OCI-LY7 (cell line): ENCODE data around the gene MON1A. TPM values are rescaled to one million over a fixed set of nuclear protein-coding genes. Genes with fewer than 3 reads are reported as not detected.

Experiments used
- BruUV-seq: library from RNA; stranded (reverse); fragments of 400-500 nt; replicated peaks from 2 replicates; lab custom pipeline; 2021; lab: Mats Ljungman, UMichigan
- CTCF ChIA-PET: fragments of 300-600 bp; sonication (Branson Sonifier 250); formaldehyde crosslinking; loops from one replicate; lab custom pipeline; 2022; ENCODE audit warnings: antibody characterized with exemption; ENCODE audit not compliant: unreplicated experiment; lab: Charles Lee
- POLR2A ChIA-PET: fragments of 300-600 bp; sonication (Branson Sonifier 250); formaldehyde crosslinking; loops from one replicate; lab custom pipeline; 2022; ENCODE audit warnings: antibody characterized with exemption; lab: Charles Lee
- DNase-seq: peaks from one replicate; pipeline ENCODE4 v3.0.0-alpha.2; 2015; ENCODE audit warnings: low spot score
- H2AFZ ChIP-seq: fragments of 200-600 bp; sonication (generic), shearing (Covaris generic); 2 replicates; pipeline ENCODE4 v1.6.1; 2014; ENCODE audit warnings: mild to moderate bottlenecking, antibody characterized with exemption, low read length, moderate library complexity
- H3K27ac ChIP-seq: fragments of 200-600 bp; sonication (generic); 2 replicates; pipeline ENCODE4 v1.5.1; 2014; ENCODE audit warnings: mixed run types, low read depth, mild to moderate bottlenecking, moderate library complexity, low read length, inconsistent platforms; ENCODE audit not compliant: poor library complexity, severe bottlenecking
- H3K36me3 ChIP-seq: fragments of 200-600 bp; sonication (generic); 2 replicates; pipeline ENCODE4 v1.6.1; 2014; ENCODE audit warnings: mild to moderate bottlenecking, antibody characterized with exemption, low read length, moderate library complexity, mixed read lengths; ENCODE audit not compliant: insufficient read depth
- H3K4me1 ChIP-seq: fragments of 200-600 bp; sonication (generic); 2 replicates; pipeline ENCODE4 v1.5.1; 2014; ENCODE audit warnings: mild to moderate bottlenecking, low read length; ENCODE audit not compliant: insufficient read depth, poor library complexity, severe bottlenecking
- H3K4me2 ChIP-seq: fragments of 200-600 bp; sonication (generic); 2 replicates; pipeline ENCODE4 v1.6.1; 2014; ENCODE audit warnings: mild to moderate bottlenecking, low read length
- H3K4me3 ChIP-seq: fragments of 200-600 bp; sonication (generic); 2 replicates; pipeline ENCODE4 v1.5.1; 2014; ENCODE audit warnings: mild to moderate bottlenecking, low read depth, low read length; ENCODE audit not compliant: poor library complexity, severe bottlenecking
- H3K79me2 ChIP-seq: fragments of 200-600 bp; sonication (generic); 2 replicates; pipeline ENCODE4 v1.6.1; 2016; ENCODE audit warnings: low read depth, mild to moderate bottlenecking, low read length, moderate library complexity, mixed read lengths; ENCODE audit not compliant: insufficient read depth
- H3K9me2 ChIP-seq: fragments of 200-600 bp; sonication (generic); 2 replicates; pipeline ENCODE4 v1.6.1; 2016; ENCODE audit warnings: mild to moderate bottlenecking, low read length, mixed read lengths; ENCODE audit not compliant: insufficient read depth
- H3K9me3 ChIP-seq: fragments of 200-600 bp; sonication (generic); 2 replicates; pipeline ENCODE4 v1.6.1; 2014; ENCODE audit warnings: mild to moderate bottlenecking, mixed run types, low read length, mixed read lengths
- H4K20me1 ChIP-seq: fragments of 200-600 bp; sonication (generic); 2 replicates; pipeline ENCODE4 v1.6.1; 2014; ENCODE audit warnings: mild to moderate bottlenecking, antibody characterized with exemption, low read length, moderate library complexity, mixed read lengths; ENCODE audit not compliant: insufficient read depth
- CTCF ChIP-seq: fragments of 200-600 bp; sonication (generic); conservative IDR thresholded peaks from 2 replicates; pipeline ENCODE4 v1.5.1; 2014; ENCODE audit warnings: mild to moderate bottlenecking, antibody characterized with exemption, low read length, moderate library complexity, mixed read lengths
- EZH2phosphoT487 ChIP-seq: fragments of 200-600 bp; sonication (generic); IDR thresholded peaks from 2 replicates; pipeline ENCODE4 v1.6.1; 2018; ENCODE audit warnings: low read depth, borderline replicate concordance, mild to moderate bottlenecking, mixed run types, antibody characterized with exemption, low read length, moderate library complexity, mixed read lengths
- intact Hi-C: fragments of 100-400 bp; cut with micrococcal nuclease; formaldehyde crosslinking; loops from one replicate; pipeline ENCODE4 v1.10.0; 2022; ENCODE audit not compliant: unreplicated experiment
- total RNA-seq, 2 experiments: library from RNA; depleted of rRNA in 1 of 2; stranded (reverse); fragments of >200 nt in 1 of 2; shearing (Covaris generic) in 1 of 2; gene quantifications; 2 replicates each; pipeline ENCODE4 v1.2.3, GENCODE V29; 2014 to 2022

Gene MON1A
- total RNA-seq, 2 experiments from 2014 or later = 7.3 to 10.4 TPM

DNA sequence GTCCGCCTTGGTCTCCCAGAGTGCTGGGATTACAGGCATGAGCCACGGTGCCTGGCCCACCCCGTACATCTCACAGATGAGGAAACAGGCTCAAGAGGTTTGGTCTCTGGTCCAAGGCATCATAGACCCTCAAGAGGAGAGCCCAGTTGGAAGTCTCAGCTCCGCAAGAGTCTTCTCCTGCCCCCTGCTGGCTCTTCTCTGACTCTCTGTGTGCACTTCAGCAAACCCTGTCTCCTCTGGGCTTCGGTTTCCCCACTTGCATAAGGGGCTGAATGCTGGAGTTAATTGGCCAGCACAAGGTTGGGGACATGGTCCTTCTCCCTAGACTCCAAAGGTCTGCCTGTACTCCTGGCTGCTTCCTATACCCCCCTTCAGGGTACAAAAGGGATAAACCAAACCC, 29.8 kb downstream of the MON1A start:
- TF ChIP-seq EZH2phosphoT487 (no peak), CTCF (peak; percentile 79)
- DNase-seq = peak; percentile 70
- intact Hi-C loops = loop anchor here (5.0 kb wide), 1 partner anchor 43 kb away; the partner anchor contains the start of gene TRAIP
- Histone ChIP-seq H3K4me1 (peaks cover 18% of the 10 kb centered on the region), H3K9me3 (no peaks in the 10 kb centered on the region), H3K9me2 (no peaks in the 10 kb centered on the region), H3K27ac (no peak overlapping the region), H3K79me2 (no peaks in the 10 kb centered on the region), H3K36me3 (no peaks in the 10 kb centered on the region), H4K20me1 (no peaks in the 10 kb centered on the region), H2AFZ (no peak overlapping the region), H3K4me3 (no peak overlapping the region), H3K4me2 (peak overlapping the region; percentile 40; the same call in 1 of the 2 replicates)
- ChIA-PET CTCF (interaction anchor here (0.6 kb wide), 1 partner anchor 91 kb away, joined by 7 read pairs; no protein-coding TSS in a partner anchor), POLR2A (interaction anchor here (0.6 to 1.0 kb wide), 3 partner anchors 11 to 171 kb away, joined by 3 to 5 read pairs (median 4); no protein-coding TSS in a partner anchor)
- no TSS peak for BruUV-seq

DNA sequence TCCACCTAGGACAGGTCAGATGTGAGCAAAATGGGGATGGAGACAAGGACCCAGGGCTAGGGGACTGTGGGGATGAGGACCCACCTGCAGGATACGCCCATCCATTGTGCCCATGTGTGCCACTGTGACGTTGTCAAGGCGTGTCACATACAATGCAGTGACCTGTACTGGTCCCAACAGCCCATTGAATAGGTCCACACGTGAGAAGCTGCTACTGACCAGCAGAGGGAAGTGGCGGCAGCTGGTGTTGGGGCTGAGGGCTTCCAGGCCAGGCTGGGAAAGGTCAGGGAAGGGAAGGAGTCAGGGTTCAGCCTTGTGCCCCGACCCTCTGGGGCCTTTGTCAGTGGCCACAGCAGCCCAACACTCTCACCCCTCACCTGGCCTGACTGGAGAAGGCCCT, 30.6 kb downstream of the MON1A start:
- POLR2A ChIA-PET = no interaction called here
- intact Hi-C loops = no loop called here
- CTCF ChIA-PET = interaction anchor here (0.6 kb wide), 1 partner anchor 60 kb away, joined by 3 read pairs; no protein-coding TSS in a partner anchor

More for the DNA sequence above, 30.6 kb downstream of the MON1A start:
- no peak for DNase-seq
- no peak for TF ChIP-seq EZH2phosphoT487
- no peak for TF ChIP-seq CTCF
- Histone ChIP-seq H3K4me3 (no peak overlapping the region), H3K9me3 (no peaks in the 10 kb centered on the region), H4K20me1 (no peaks in the 10 kb centered on the region), H3K4me1 (peaks cover 18% of the 10 kb centered on the region), H2AFZ (no peak overlapping the region), H3K9me2 (no peaks in the 10 kb centered on the region), H3K79me2 (no peaks in the 10 kb centered on the region), H3K4me2 (no peak overlapping the region), H3K36me3 (no peaks in the 10 kb centered on the region), H3K27ac (no peak overlapping the region)
- no TSS peak for BruUV-seq
